ENCODE measurements around the gene LSS. TPM values are rescaled to one million over a fixed set of nuclear protein-coding genes. Genes with fewer than 3 reads are reported as not detected.

Gene LSS
- total RNA-seq, 1 experiment from 2014 or later = 45.5 TPM

DNA sequence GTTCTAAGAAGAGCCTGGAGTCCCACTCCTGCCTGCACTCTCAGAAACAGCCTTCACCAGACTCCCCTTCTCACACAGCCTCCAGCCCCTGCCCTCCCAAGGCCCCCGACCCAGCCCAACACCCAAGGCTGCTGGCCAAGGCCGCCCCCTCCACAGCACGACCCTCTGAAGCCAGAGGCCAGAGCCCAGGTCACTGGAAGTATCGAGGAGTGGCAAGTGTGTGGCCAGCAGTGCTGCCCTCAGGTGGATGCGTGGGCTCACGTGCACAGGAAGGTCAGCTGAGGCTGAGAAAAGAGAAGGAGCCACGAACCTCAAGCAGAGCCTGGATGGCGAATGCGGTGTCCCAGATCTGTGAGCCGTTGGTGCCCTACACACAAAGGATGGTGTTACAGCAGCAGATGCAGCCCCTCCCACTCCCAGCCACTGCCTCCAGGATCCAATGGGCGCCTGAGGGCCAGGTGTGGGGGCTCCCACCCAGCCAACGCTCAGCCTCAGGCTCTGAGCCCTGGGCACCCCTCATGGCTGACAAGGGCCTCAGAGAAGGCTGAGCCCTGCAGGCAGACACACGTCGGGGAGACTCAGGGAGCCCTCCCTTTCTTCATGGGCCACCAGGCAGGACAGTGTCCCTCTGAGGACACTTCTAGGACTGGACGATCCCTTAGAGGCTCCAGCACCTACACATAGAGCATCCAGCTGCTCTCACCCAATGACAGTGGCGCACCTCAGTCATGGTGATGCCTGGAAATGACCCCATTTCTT, 18.0 kb downstream of the LSS start:
- Mint-ChIP-seq H3K9me3 (ENCODE audit: unreplicated experiment) (no peaks in the 10 kb centered on the region), H3K4me1 (ENCODE audit: insufficient read depth, unreplicated experiment) (no peaks in the 10 kb centered on the region), H3K27ac (ENCODE audit: low read depth, unreplicated experiment) (no peak overlapping the region), H3K27me3 (ENCODE audit: insufficient read depth, unreplicated experiment) (no peaks in the 10 kb centered on the region), H3K36me3 (ENCODE audit: insufficient read depth, unreplicated experiment) (peaks cover 51% of the 10 kb centered on the region), H3K4me3 (ENCODE audit: unreplicated experiment) (no peak overlapping the region)
- CTCF ChIA-PET = interaction anchor here (0.8 to 1.0 kb wide), 3 partner anchors 9 to 67 kb away, joined by 3 to 4 read pairs (median 3); no protein-coding TSS in a partner anchor
- BruUV-seq (replicated peaks) = no TSS peak
- intact Hi-C loops (cut with micrococcal nuclease) = no loop called here
- POLR2A ChIA-PET = no interaction called here
- no peak for DNase-seq (ENCODE audit: unreplicated experiment)
- TF ChIP-seq, protein P1, sequence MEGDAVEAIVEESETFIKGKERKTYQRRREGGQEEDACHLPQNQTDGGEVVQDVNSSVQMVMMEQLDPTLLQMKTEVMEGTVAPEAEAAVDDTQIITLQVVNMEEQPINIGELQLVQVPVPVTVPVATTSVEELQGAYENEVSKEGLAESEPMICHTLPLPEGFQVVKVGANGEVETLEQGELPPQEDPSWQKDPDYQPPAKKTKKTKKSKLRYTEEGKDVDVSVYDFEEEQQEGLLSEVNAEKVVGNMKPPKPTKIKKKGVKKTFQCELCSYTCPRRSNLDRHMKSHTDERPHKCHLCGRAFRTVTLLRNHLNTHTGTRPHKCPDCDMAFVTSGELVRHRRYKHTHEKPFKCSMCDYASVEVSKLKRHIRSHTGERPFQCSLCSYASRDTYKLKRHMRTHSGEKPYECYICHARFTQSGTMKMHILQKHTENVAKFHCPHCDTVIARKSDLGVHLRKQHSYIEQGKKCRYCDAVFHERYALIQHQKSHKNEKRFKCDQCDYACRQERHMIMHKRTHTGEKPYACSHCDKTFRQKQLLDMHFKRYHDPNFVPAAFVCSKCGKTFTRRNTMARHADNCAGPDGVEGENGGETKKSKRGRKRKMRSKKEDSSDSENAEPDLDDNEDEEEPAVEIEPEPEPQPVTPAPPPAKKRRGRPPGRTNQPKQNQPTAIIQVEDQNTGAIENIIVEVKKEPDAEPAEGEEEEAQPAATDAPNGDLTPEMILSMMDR (IDR thresholded peaks at IDR 0.05; ENCODE audit: unreplicated experiment) = no peak

DNA sequence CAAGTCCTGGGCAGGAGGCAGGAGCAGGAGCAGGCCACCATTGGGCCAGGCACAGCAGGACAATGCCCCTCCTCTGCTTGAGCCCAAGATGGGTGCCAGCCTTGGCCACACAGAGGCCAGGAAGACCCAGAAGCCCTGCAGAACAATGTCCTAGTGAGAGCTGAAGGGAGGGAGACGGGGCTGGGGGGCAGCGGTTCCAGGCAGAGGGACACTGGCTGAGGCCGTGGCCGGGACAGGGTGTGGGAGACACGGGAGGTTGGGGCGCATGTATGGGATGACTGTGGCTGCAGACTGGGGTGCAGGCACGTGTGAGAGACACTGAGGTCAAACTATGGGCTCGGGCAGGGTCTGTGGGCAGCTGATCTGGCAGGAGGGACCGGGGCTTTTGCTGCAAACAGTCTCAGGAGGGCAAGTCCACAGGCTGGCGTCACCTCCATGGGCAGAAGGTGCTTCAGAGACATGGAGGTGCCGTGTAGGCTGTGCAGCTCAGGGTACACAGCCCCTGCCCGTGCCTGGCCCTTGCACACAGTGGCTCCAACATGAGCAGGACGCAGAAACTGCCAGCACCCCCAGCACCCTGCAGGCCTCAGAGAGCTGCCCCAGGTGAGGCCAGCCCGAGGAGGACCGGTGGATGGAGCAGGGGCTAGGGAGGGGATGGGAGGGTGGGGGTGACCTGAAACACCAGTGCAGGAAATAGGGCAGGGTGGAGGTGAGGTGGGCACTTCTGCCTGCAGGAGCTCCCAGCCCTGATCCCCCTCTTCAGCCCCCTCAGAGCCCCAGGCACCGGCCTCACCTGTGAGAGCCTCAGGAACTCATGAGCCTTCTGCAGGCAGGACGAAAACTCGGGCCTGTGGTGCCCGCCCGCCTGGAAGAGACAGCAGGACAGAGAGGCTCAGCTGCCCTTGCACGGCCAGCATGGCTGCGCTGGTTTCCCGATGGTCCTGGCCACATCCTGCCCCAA, 19.5 kb downstream of the LSS start:
- H3K27me3 Mint-ChIP-seq (ENCODE audit: insufficient read depth, unreplicated experiment) = no peaks in the 10 kb centered on the region
- ChIA-PET CTCF (interaction anchor here (0.6 to 1.0 kb wide), 2 partner anchors 16 to 18 kb away, joined by 3 read pairs; no protein-coding TSS in a partner anchor), POLR2A (no interaction called here)
- H3K9me3 Mint-ChIP-seq (ENCODE audit: unreplicated experiment) = no peaks in the 10 kb centered on the region
- no TSS peak for BruUV-seq (replicated peaks)
- no peak for DNase-seq (ENCODE audit: unreplicated experiment)
- H3K36me3 Mint-ChIP-seq (ENCODE audit: insufficient read depth, unreplicated experiment) = peaks cover 66% of the 10 kb centered on the region
- intact Hi-C loops (cut with micrococcal nuclease) = no loop called here
- TF ChIP-seq, protein P1 (IDR thresholded peaks at IDR 0.05; ENCODE audit: unreplicated experiment) = no peak
- H3K4me1 Mint-ChIP-seq (ENCODE audit: insufficient read depth, unreplicated experiment) = no peaks in the 10 kb centered on the region
- no peak overlapping the region for H3K4me3 Mint-ChIP-seq (ENCODE audit: unreplicated experiment)
- no peak overlapping the region for H3K27ac Mint-ChIP-seq (ENCODE audit: low read depth, unreplicated experiment)

DNA sequence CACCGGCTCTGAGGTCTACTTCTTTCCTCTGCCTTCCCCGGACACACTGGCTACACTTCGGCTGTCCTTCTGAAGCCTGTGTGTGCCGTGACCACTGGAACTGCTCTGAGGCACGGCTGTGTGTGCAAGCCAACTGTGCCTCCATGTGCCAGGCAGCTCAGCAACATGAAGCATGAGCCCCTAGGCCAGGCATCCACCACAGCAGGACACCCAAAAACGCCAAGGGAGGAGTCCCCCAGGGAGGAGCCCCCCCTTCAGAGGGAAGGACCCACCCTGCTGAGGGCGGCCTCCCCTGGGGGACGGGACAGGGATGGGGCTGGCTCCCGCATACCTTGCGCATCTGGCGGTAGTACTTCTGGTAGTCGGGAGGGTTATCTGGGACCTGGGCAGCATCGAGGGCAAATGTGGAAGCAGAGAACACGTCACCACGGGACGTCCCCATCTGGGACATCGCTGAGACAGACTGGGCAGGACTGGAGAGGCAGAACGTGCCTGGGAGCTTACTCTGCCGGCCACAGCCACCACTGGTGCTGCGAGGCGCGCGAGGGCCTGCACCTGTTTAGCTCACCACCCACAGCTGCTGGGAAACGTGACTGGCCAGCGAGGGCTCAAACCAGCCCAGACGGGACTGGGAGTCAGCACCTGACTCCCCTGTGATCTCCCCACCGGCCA, 20.5 kb downstream of the LSS start:
- intact Hi-C loops (cut with micrococcal nuclease) = no loop called here
- Mint-ChIP-seq H3K4me1 (ENCODE audit: insufficient read depth, unreplicated experiment) (no peaks in the 10 kb centered on the region), H3K27me3 (ENCODE audit: insufficient read depth, unreplicated experiment) (no peaks in the 10 kb centered on the region), H3K9me3 (ENCODE audit: unreplicated experiment) (no peaks in the 10 kb centered on the region), H3K27ac (ENCODE audit: low read depth, unreplicated experiment) (no peak overlapping the region), H3K4me3 (ENCODE audit: unreplicated experiment) (no peak overlapping the region), H3K36me3 (ENCODE audit: insufficient read depth, unreplicated experiment) (peaks cover 76% of the 10 kb centered on the region)
- CTCF ChIA-PET = interaction anchor here (0.7 kb wide), 1 partner anchor 254 kb away, joined by 4 read pairs; no protein-coding TSS in a partner anchor
- DNase-seq (ENCODE audit: unreplicated experiment) = no peak
- BruUV-seq (replicated peaks) = no TSS peak
- POLR2A ChIA-PET = no interaction called here
- TF ChIP-seq, protein P1 (IDR thresholded peaks at IDR 0.05; ENCODE audit: unreplicated experiment) = no peak
